MCF 10A (cell line): ENCODE results near the gene CCDC88B. TPM values are rescaled to one million over a fixed set of nuclear protein-coding genes. Genes with fewer than 3 reads are reported as not detected.

ENCODE experiments used
- BruUV-seq: library from RNA; stranded (reverse); fragments of 400-500 nt; replicated peaks from 2 replicates; lab custom pipeline; 2021; lab: Mats Ljungman, UMichigan
- CTCF ChIA-PET: fragments of 300-600 bp; sonication (Branson Sonifier 250); formaldehyde crosslinking; extraction: SDS; loops from one replicate; lab custom pipeline; 2021; ENCODE audit warnings: antibody characterized with exemption, inconsistent platforms; lab: Yijun Ruan, JAX
- POLR2A ChIA-PET: fragments of 300-600, 350-650 bp; sonication (Branson Sonifier 250); formaldehyde crosslinking; extraction: SDS; loops from one replicate; lab custom pipeline; 2020; ENCODE audit warnings: antibody characterized with exemption, inconsistent platforms; lab: Yijun Ruan, JAX
- DNase-seq: peaks from one replicate; pipeline ENCODE4 v3.0.0-alpha.2; 2018; ENCODE audit not compliant: unreplicated experiment
- H3K27ac Mint-ChIP-seq: one replicate; pipeline ENCODE4 v1.8.0; 2022; ENCODE audit warnings: mild to moderate bottlenecking, low read depth, mixed read lengths; ENCODE audit not compliant: unreplicated experiment
- H3K27me3 Mint-ChIP-seq: one replicate; pipeline ENCODE4 v1.8.0; 2022; ENCODE audit warnings: mixed read lengths; ENCODE audit not compliant: insufficient read depth, unreplicated experiment
- H3K36me3 Mint-ChIP-seq: one replicate; pipeline ENCODE4 v1.8.0; 2022; ENCODE audit warnings: mild to moderate bottlenecking, moderate library complexity, mixed read lengths; ENCODE audit not compliant: insufficient read depth, unreplicated experiment
- H3K4me1 Mint-ChIP-seq: one replicate; pipeline ENCODE4 v1.8.0; 2022; ENCODE audit warnings: mixed read lengths; ENCODE audit not compliant: insufficient read depth, unreplicated experiment
- H3K4me3 Mint-ChIP-seq: one replicate; pipeline ENCODE4 v1.8.0; 2022; ENCODE audit warnings: mild to moderate bottlenecking, moderate library complexity, mixed read lengths; ENCODE audit not compliant: unreplicated experiment
- H3K9me3 Mint-ChIP-seq: one replicate; pipeline ENCODE4 v1.8.0; 2022; ENCODE audit warnings: mixed read lengths; ENCODE audit not compliant: unreplicated experiment
- intact Hi-C: fragments of 100-400 bp; cut with micrococcal nuclease; formaldehyde crosslinking; loops from 2 replicates; pipeline ENCODE4 v1.14.1; 2022
- total RNA-seq: library from RNA; stranded (reverse); gene quantifications from 2 replicates; pipeline ENCODE4 v1.2.3, GENCODE V29; 2022
- TF ChIP-seq, protein P1 (sequence below): fragments of 200-600 bp; IDR thresholded peaks from one replicate; pipeline ENCODE4 v1.8.0; 2022; ENCODE audit warnings: antibody characterized with exemption, mild to moderate bottlenecking; ENCODE audit not compliant: unreplicated experiment

Gene CCDC88B
- total RNA-seq, 1 experiment from 2014 or later: 4.2 TPM

DNA sequence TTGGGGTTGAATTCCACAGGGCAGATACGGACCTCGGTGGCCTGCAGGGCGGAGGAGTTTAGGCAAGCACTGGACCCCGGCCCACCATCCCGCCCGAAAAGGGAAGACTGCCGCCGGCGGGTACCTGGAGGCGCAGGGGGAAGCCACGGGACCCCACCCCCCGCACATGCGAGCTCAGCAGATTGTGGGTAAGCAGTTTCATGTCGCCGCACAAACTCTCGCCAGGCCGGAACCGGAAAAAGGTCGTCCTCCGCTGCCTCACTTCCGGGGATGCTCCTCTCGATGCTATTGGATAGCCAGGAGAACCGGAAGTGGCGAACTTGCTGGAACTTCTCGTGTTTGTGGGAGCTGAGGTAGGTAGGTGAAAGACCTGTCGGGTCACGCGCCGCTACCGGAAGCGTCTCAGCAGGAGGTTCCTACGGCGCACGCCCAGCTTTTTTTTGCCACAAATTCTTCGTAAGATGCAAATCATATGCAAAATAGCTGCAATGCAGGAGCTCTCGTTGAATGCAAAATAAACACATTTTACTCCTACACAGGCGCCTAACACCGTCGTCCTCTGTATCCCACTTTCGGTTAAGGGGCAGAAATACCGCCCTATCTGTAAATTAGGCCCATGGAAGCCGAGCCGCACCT, 22.6 kb upstream of the CCDC88B start, which contains the start of gene TRMT112:
Gene TRMT112, minus strand, starts transcription at position 235 of the 636 bp plus-strand sequence. Its CDS starts 33 bp downstream, at position 202.
- H3K27me3 Mint-ChIP-seq: no peaks in the 10 kb centered on the region
- H3K9me3 Mint-ChIP-seq: no peaks in the 10 kb centered on the region
- no TSS peak for BruUV-seq
- ChIA-PET CTCF (interaction anchor here (0.5 to 10.2 kb wide), 18 partner anchors 9 to 184 kb away, joined by 3 to 148 read pairs (median 7); partner anchors contain the start of gene RPS6KA4), POLR2A (interaction anchor here (0.6 to 5.8 kb wide), 33 partner anchors 8 to 1922 kb away, joined by 3 to 285 read pairs (median 4); partner anchors contain the start of genes B3GAT3, BAD, CCDC88B and COX8A)
- peak within 1 kb of the TSS; percentile 86 for H3K4me3 Mint-ChIP-seq
- DNase-seq: peak; percentile 99
- intact Hi-C loops: loop anchor here (1.0 kb wide), 1 partner anchor 38 kb away; no protein-coding TSS in a partner anchor
- TF ChIP-seq, protein P1, sequence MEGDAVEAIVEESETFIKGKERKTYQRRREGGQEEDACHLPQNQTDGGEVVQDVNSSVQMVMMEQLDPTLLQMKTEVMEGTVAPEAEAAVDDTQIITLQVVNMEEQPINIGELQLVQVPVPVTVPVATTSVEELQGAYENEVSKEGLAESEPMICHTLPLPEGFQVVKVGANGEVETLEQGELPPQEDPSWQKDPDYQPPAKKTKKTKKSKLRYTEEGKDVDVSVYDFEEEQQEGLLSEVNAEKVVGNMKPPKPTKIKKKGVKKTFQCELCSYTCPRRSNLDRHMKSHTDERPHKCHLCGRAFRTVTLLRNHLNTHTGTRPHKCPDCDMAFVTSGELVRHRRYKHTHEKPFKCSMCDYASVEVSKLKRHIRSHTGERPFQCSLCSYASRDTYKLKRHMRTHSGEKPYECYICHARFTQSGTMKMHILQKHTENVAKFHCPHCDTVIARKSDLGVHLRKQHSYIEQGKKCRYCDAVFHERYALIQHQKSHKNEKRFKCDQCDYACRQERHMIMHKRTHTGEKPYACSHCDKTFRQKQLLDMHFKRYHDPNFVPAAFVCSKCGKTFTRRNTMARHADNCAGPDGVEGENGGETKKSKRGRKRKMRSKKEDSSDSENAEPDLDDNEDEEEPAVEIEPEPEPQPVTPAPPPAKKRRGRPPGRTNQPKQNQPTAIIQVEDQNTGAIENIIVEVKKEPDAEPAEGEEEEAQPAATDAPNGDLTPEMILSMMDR: no peak
- H3K27ac Mint-ChIP-seq: peak within 1 kb of the TSS; percentile 93
- peaks cover 65% of the 10 kb centered on the region for H3K36me3 Mint-ChIP-seq
- peaks cover 43% of the 10 kb centered on the region for H3K4me1 Mint-ChIP-seq

DNA sequence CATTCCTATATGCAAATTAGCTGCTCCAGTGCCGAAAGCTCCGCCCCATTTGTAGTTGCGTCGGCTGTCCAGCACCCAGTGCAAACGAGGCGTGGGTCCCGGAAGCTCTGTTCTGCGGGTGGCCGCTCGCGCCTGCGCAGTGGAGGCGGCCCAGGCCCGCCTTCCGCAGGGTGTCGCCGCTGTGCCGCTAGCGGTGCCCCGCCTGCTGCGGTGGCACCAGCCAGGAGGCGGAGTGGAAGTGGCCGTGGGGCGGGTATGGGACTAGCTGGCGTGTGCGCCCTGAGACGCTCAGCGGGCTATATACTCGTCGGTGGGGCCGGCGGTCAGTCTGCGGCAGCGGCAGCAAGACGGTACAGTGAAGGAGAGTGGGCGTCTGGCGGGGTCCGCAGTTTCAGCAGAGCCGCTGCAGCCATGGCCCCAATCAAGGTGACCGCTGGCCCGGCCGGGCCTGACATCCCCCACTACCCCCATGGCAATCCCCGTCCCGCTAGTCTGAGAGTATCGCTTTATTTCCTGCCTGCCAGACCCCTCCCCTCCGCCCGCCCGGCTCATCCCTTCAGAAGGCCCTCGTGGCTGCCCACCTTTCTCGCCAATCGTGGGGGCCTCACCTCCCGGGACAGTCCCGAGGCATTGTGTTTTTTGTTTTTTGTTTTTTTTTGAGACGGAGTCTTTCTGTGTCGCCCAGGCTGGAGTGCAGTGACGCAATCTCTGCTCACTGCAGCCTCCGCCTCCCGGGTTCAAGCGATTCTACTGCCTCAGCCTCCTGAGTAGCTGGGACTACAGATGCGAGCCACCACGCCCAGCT, 21.8 kb upstream of the CCDC88B start, which contains the start of gene PRDX5:
Gene PRDX5, plus strand, starts transcription at position 161 of the 805 bp plus-strand sequence. Its CDS starts 95 bp downstream, at position 256.
- Mint-ChIP-seq H3K36me3 (peaks cover 65% of the 10 kb centered on the region), H3K4me3 (peak within 1 kb of the TSS; percentile 86), H3K9me3 (no peaks in the 10 kb centered on the region), H3K27me3 (no peaks in the 10 kb centered on the region), H3K27ac (peak within 1 kb of the TSS; percentile 93), H3K4me1 (peaks cover 36% of the 10 kb centered on the region)
- BruUV-seq: TSS peak; percentile 47
- DNase-seq: peak; percentile 96
- TF ChIP-seq, protein P1: no peak
- intact Hi-C loops: loop anchor here (1.0 kb wide), 3 partner anchors 13 to 37 kb away; no protein-coding TSS in a partner anchor
- ChIA-PET POLR2A (interaction anchor here (0.6 to 5.8 kb wide), 33 partner anchors 9 to 1923 kb away, joined by 3 to 285 read pairs (median 4); partner anchors contain the start of genes B3GAT3, BAD, CCDC88B and COX8A), CTCF (interaction anchor here (0.6 to 10.2 kb wide), 18 partner anchors 9 to 183 kb away, joined by 3 to 148 read pairs (median 7); partner anchors contain the start of gene RPS6KA4)

DNA sequence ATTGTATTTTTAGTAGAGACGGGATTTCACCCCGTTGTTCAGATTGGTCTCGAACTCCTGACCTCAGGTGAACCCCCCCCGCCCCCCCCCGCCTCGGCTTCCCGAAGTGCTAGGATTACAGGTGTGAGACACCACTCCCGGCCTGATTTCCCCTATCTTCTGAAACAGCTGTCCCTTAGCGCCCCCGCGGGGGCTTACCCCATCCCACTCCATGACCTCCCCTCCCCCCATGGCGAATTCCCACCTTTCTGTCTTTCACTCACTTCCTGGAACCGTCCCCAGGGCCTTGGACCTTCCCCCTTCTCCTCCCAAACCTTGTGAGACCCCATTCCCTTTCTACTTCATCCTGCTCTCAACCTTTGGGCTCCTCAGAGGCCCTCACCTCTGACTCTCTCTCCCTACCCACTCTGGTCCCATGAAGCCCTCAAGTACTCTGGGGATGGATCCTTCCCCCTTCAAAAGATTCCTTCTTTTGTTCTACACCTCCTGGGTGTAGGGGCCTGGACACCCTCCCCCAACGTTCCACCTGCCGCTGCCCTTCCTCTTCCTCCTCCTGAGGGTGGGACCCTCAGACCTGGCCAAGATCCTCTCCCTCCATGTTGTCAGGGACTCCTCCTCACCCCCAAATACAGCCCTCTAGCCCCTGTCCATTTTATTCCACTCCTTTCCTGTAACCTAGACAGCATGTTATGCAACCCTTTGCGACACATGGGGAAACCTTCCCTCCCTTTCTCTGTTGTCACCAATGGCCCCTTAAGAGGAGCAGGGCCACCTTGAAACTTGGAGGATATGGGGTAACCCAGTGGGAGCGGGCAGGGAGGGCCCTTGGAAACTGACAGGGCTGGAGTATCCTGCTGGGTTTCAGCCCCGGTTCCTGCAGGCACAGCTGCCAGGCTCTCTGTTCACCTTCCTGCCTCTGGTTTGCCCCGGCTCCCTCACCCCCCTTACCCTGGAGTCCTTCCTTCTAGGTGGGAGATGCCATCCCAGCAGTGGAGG, 20.9 kb upstream of the CCDC88B start:
- TF ChIP-seq, protein P1: no peak
- ChIA-PET POLR2A (interaction anchor here (0.6 to 5.8 kb wide), 13 partner anchors 10 to 1924 kb away, joined by 3 to 285 read pairs (median 10); partner anchors contain the start of genes CCDC88B, ESRRA, FKBP2 and RPS6KA4), CTCF (interaction anchor here (0.6 to 10.2 kb wide), 9 partner anchors 12 to 456 kb away, joined by 3 to 148 read pairs (median 4); partner anchors contain the start of genes PLCB3 and RPS6KA4)
- no TSS peak for BruUV-seq
- no peak for DNase-seq
- Mint-ChIP-seq H3K4me1 (peaks cover 34% of the 10 kb centered on the region), H3K9me3 (no peaks in the 10 kb centered on the region), H3K4me3 (peak overlapping the region; percentile 86), H3K27me3 (no peaks in the 10 kb centered on the region), H3K36me3 (peaks cover 58% of the 10 kb centered on the region), H3K27ac (peak overlapping the region; percentile 93)
- intact Hi-C loops: loop anchor here (1.0 kb wide), 2 partner anchors 12 to 16 kb away; no protein-coding TSS in a partner anchor
